NCI-H748 treated with DMSO at 0.1 percent for 48 hours (cell line): Measurements from ENCODE around the gene CDC42BPA.
"Not testable (repeated sequence)": the region's sequence is repeated elsewhere in the genome, so short reads cannot be mapped to it uniquely, and the experiment has no call there.

ENCODE experiments used
- DNase-seq: peaks from one replicate; lab custom pipeline; 2025; lab: John Stamatoyannopoulos, UW

The CDC42BPA gene

DNA sequence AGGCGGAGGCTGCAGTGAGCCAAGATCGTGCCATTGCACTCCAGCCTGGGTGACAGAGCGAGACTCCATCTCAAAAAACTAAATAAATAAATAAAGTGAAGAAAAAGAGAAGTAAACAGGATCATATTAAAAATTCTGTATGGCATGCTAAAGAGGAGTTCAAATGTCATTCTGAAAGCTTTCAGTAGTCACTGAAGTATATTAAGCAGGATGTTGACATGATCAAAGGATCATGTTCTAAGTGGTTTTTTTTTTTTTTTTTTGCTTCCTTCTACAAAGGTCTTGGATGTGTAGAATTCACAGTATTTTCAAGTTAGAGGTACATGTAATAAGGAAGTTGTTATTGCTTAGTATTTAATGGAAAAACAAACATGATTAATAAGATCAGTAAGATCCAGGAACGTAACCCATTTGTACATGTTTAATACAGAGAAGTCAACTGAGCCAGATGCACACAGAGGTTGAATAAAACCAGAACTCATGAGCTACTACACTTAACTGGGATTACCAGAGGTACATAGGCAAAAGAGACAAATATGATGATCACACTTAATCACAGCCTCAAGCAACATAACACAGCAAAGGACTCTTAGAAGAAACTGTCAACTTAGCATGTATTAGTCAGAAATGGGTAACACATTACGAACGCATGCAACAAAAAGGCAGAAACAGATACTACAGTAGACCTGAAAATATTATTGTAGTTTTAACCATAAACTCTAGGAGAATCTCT is 12.2 kb downstream of the CDC42BPA start:
- DNase-seq = no peak

DNA sequence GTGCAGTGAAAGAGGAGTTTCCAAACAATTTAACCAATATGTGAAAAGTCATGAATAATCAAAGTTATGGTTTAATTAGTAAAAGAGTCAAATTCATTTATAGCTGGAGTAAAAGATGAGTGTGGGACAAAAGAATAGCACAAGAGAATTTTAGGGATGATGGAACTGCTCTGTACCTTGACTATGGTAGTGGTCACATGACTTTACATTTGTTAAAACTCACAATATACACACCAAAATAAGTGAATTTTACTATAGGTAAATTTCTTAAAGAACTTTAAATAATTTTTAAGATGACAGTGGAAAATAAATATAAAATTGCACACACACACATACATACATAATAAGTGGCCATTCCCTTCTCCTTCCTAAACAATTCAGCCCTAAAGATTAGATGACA is 13.6 kb downstream of the CDC42BPA start:
- DNase-seq = no peak

DNA sequence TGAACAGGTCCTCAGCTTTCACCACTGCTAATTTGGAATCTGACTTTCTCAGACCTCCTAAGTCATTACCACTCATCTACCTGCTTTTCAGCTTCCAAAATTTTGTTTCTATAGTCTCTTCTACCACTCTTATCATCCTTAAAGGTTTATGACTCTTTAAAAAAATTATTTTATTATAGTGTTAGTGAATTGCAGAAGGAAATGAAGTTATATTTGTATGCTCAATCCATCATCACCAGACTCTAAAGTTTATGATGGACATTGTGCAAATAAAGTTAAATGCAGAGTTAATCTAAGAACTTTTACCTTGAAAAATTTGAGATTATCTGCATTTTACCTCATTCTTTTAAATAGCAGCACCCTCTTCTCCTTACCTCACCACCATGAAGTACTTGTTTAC is 14.6 kb downstream of the CDC42BPA start:
- no peak for DNase-seq

DNA sequence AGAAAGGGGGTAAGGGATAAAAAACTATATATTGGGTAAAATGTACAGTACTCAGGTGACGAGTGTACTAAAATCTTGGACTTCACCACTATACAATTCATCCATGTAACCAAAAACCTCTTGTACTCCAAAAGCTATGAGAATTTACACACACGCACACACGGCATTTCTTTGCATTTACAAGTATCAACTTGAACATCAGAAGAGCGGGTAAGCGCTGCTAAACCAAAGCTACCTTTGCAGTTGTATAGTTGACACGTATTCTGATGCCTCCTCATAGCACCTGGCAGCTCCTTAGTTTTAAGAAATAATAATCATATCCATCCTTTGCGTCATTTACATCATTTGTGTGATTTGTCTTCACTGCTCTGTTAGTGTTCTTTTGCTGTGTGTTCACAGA is 17.6 kb downstream of the CDC42BPA start:
- DNase-seq = no peak

DNA sequence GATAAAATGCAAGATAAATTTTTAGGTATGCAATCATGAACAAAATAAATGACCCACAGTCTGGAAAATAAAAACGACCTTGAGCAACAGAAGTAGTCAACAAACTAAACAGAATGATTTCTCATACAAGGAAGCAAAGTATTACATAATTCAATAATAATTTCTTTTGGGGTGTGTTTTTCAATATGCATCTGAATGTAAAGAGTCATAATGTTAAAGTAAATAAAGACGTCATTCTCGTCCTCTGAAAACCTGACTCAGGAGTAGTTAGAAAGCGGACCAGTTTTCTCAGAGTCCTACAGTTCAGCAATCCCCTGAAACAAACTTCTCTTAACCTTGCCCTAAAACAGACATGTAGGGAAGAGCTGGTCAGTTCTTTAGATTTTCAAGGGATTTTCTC is 18.6 kb downstream of the CDC42BPA start:
- no peak for DNase-seq

DNA sequence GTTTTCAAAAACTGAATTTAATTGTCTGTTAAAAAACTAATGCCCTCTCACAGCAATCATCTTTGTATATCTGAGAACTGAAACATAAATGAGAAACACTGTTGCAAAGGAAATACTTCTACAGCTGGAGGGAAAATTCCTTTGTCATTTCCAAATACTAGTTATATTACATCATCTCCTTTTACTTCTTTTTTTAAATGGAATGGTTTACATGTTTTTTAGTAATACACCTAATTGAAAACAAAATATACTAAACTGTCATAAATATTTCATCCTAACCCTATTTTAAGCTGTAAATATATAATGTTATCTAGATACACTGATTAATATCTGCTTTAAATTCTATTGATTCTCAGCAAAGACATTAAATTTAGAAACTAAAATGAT is 19.1 kb downstream of the CDC42BPA start:
- no peak for DNase-seq

DNA sequence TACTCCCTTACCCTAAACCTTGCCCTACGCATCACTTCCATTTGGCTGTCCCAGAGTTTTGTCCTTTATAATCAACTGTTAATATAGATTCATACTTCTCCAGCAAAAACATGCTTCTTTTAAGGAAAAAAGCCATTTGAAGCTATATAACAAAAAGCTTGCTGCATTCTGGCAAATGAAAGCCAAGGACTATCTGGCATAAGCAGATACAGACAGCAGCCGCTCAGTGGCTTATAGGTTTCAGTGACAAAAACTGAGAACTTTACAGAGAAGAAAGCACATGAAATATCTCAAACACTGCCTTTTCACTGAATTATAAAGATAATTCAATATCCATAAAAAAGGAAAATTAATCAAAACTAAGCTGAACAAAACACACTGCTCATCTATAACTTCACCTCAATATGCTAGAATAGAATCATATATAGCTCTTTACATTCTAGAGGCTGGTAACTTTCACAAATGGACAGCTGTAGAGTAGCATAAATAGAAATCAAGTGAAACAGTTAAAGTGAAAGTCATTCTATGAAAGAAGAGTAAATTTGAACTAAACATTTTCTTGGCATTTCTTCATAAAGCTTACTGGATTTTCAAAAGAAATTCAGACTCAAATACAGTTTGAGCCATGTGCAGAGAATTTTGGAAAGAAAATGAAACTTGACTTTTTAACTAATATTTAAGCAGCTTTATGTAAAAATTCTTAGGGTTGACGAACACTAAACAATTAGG is 19.6 kb downstream of the CDC42BPA start:
- no peak for DNase-seq

DNA sequence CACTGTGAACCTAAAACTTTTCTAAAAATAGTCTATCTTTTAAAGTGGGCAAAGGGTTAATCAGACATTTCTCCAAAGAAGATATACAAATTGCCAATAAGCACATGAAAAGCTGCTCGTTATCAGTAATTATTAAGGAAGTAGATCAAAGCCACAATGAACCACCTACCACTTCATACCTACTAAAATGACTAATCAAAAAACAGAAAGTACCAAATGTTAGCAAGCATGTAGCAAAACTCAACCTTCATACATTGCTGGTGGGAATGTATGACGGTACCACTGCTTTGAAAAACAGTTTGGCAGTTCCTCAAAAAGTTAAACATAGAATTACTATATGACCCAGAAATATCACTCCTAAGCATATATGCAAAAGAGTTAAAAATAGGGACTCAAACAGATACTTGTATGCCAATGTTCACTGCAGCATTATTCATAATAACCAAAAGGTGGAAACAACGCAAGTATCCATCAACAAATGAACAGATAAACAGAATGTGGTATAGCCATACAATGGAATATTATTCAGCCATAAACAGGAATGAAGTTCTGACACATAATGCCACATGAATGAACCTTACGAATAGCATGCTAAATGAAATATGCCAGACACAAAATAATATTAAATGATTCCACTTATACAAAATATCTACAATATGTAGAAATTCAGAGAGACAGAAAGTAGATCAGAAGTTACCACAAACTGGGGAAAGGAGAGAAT is 21.1 kb downstream of the CDC42BPA start:
- no peak for DNase-seq

DNA sequence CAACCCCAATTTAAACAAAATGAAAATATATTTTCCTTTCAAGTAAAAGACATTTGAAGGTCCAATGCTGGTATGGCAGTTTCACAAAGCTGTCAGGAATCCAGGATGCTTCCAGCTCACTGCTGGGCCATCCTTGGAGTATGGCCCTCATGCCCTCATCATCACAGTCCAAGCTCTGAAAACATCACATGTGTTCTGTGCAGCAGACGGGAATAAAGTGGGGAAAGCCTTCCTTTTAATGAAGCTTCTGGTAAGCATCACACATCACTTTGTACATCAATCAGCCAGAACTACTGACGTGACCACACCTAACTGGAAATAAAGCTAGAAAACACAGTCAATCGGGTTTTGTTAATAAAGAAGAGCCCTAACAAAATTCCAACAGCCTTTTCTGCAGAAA is 22.7 kb downstream of the CDC42BPA start:
- DNase-seq = no peak

DNA sequence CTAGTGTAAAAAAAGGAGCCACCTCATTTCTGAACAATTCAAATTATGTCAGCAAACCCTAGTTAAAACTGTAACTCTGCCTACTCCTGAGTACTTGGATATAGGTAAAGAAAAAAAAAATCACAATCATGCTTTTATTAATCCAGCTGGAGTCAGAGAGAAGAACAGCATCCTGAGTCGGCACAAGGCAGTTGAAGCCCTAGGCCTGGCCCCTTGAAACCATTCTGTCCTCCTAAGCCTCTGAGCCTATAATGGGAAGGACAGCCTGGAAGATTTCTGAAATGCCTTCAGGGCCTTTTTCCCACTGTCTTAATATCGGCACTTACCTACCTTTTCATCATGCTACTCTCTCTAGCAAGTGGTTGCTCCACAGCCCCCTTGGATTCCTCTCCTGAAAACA is 32.5 kb downstream of the CDC42BPA start:
- DNase-seq = no peak

DNA sequence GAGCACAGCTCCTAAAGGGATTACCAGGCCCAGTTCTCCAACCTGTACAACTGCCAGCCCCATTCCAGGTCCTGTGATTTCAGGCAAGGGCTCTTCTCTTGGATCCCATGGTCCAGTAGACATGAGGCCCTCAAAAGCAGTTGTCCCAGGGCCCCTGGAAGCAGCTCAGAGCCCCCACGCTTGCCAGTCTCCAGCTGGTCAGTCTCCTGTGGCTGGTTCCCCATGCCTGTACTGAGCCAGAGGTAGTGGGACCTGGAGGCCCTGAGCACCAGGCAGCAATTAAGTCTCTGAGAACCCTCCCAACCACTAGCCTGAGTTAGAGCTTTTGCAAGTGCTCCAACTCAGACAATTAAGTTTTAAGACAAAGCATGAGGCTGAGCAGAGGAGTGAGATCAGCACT is 36.9 kb downstream of the CDC42BPA start:
- DNase-seq = no peak

DNA sequence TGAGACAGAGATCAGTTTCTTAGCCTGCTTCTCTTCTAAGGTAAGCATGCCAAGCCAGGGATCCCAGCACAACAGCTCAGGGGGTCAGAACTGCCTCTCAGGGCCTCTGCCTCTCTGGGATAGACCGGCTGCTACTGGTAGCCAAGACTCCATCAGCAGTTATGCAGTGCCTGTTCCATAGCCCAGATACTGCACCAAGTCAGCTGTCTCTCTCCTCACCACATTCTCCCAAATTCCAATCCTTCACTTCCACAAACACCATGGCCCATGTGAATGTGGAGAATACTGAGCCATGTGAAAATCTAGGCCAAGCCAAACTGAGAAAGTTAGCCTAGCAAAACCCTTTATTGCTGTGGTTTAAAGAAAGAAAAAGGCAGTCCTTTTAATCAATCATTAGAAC is 37.5 kb downstream of the CDC42BPA start:
- DNase-seq = no peak

DNA sequence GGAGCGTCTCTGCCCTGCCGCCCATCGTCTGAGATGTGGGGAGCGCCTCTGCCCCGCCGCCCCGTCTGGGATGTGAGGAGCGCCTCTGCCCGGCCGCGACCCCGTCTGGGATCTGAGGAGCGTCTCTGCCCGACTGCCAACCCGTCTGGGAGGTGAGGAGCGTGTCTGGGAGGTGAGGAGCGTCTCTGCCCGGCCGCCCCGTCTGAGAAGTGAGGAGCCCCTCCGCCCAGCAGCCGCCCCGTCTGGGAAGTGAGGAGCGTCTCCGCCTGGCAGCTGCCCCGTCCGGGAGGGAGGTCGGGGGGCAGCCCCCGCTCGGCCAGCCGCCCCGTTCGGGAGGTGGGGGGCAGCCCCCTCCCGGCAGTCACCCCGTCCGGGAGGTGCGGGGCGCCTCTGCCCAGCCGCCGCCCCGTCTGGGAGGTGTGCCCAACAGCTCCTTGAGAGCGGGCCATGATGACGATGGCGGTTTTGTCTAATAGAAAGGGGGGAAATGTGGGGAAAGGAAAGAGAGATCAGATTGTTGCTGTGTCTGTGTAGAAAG is 42.1 kb downstream of the CDC42BPA start:
- DNase-seq = not testable (repeated sequence)

DNA sequence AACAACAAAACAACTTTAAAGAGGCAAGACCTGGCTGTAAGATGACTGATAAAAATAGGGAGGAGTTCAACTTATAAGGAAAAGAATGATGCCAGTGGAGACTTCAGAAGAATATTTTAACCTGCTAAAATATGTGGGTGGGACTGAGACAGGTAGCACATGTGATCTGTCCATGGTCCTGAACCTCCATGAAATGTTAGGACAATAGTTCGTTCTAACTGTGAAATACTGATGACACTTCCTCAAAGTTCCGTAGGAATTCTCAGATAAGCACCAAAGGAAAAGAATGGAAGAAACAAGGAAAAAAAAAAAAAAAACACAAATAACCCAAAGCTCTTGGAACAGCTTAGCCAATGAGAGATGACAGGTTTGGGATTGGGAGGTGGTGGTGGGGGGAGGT is 44.7 kb downstream of the CDC42BPA start:
- no peak for DNase-seq

DNA sequence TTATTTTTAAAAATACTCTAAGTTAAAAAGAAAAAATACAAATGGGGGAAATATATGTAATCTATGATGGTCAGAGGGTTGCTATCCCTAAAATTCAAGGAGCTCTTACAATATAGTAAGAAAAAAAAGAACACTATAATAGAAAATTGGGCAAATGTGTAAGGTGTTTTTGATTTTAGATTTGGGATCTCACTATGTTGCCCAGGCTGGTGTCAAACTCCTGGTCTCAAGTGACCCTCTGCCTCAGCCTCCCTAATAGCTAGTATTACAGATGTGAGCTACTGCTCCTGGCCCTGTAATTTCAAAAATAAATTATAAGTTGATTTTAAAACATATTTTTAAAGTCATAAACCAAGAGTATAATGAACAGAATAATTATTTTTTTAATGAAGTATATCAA is 45.9 kb downstream of the CDC42BPA start:
- no peak for DNase-seq

DNA sequence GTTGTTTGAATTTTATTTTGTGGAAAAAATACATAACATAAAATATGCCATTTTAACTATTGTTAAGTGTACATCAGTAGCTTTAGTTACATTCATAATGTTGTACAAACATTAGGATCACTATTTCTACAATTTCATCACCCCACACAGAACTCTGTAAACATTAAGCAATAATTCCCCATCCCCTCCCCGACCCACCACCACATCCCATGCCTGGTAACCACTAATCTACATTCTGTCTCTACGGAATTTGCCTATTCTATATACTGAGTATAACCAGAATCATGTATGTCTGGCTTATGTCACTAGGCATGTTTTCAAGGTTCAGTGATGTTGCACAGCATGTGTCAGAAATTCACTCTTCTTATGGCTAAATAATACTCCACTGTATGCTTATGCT is 47.7 kb downstream of the CDC42BPA start:
- DNase-seq = no peak

DNA sequence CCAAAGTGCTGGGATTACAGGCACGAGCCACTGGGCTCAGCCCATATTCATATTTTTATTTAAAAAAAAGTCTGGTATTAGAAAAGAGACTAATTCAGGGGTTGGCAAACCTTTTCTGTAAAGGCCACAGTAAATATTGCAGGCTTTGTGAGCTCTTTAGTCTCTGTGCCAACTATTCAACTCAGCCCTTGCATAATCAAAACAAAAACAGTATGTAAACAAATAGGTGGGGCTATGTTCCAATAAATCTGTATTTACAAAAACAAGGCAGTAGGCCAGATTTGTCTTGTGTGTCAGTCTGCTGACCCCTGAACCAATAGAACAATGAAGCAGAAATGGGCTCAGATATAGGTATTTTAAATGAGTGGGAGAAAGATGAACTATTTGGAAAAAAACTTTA is 49.3 kb downstream of the CDC42BPA start:
- DNase-seq = no peak

DNA sequence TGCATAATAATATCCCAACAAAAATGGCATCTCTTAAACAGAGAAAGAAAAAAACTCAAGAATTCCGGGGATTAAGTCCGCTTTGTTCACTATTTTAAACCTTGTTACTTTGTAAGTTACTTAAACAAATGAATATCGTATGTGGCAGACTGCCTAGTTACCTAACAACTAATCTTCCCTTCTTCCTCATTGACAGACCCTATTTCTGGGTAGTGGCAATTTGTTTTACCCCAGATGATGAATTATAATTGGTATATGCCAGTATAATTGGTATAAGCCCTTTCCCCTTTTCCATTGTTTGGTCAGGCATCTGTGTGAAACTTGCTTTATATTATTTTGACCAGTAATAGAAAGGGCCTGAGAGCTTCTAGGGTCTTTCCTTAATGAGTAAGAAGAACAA is 52.4 kb downstream of the CDC42BPA start:
- no peak for DNase-seq

DNA sequence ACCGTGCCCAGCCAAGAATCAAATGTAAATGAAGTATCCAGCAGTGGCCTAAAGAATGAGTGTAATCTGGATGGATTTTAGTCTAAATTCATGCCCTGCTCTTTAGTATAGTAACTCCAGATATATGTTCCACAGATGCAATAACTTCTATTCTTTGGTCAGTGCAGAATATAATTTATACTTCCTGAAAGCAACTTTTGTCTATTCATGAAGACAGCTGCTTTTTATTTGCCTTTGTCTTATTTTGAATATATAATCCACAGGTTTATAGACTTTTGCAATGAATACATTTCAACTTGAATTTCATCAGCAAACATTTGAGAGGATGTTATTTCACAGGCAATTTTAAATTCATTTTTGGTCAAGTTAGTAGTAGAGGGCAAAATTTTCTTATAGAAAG is 54.4 kb downstream of the CDC42BPA start:
- no peak for DNase-seq

DNA sequence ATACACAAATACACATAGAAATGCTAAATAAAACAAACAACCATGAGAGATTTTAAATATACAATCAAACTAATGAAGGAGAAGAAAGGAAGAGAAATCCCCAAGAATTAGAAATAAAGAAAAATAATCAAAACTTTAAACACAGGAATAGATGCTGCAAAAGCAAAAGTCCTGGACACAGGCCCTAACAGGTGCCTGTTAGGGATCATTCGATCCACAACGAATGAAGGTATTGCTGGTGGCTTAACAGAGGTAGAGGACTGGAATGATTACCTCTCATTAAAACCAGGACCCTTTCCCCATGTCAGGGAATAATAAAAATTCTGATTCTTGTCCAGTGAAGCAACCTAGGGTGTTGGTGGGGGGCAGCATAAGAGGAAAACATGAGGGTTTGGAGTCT is 56.8 kb downstream of the CDC42BPA start:
- no peak for DNase-seq

DNA sequence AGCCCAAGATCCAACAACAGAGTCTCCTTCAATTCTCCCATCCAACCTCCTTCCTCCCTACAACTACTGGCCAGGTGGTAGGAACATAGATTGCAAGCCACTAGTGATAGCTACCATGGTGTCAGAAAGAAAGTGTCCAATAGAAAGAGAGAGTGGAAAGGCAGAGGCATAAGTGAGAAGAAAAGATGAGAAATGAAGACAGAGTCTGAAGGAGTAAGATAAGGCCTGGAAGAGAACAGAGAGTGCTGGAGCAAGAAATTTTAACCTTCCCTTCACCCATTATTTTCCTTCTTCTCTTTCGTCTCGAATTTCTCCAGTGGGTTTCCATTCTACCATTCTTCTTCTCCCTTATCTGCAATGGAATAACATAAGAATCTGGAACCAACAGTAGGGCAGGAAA is 57.9 kb downstream of the CDC42BPA start:
- no peak for DNase-seq

DNA sequence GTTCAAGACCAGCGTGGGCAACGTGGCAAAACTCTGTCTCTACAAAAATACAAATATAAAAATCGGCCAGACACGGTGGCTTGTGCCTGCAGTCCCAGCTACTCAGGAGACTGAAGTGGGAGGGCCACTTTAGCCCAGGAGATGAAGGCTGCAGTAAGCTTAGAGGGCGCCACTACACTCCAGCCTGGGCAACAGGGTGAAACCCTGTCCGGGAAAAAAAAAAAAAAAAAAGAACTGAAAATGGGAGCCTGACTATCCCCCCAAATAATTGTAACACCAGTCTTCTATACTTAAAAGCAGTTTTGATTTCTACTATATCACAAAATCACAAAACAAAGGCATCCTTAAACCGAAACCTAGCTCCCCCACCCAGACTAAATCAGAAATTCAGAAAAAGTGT is 60.3 kb downstream of the CDC42BPA start:
- DNase-seq = no peak
